Mesothelial cell of epicardium (in vitro differentiated cells): ENCODE data around the gene LOXHD1. TPM values are rescaled to one million over a fixed set of nuclear protein-coding genes. Genes with fewer than 3 reads are reported as not detected.
A peak's percentile ranks its signal among the peaks of the same experiment; 100 is the strongest.

Source experiments
- DNase-seq, 2 experiments: peaks; one replicate each; pipeline ENCODE4 v3.0.0; 2021; ENCODE audit warnings: low spot score in 2 of 2; ENCODE audit not compliant: unreplicated experiment in 2 of 2
- H3K27ac Mint-ChIP-seq: 2 replicates; pipeline ENCODE4 v1.8.0; 2021; ENCODE audit warnings: mixed read lengths
- H3K27me3 Mint-ChIP-seq: 2 replicates; pipeline ENCODE4 v1.8.0; 2021; ENCODE audit warnings: low read depth, mixed read lengths
- H3K36me3 Mint-ChIP-seq: 2 replicates; pipeline ENCODE4 v1.8.0; 2021; ENCODE audit warnings: mixed read lengths
- H3K4me1 Mint-ChIP-seq: 2 replicates; pipeline ENCODE4 v1.8.0; 2021; ENCODE audit warnings: mixed read lengths
- H3K4me3 Mint-ChIP-seq: 2 replicates; pipeline ENCODE4 v1.8.0; 2021; ENCODE audit warnings: mild to moderate bottlenecking, moderate library complexity, mixed read lengths
- H3K9me3 Mint-ChIP-seq: 2 replicates; pipeline ENCODE4 v1.8.0; 2021; ENCODE audit warnings: mixed read lengths
- total RNA-seq: library from RNA; stranded (reverse); gene quantifications from 3 replicates; pipeline ENCODE4 v1.2.1, GENCODE V29; 2021
- TF ChIP-seq, protein P1 (sequence below): fragments of 200-600 bp; sonication (generic); IDR thresholded peaks from one replicate; pipeline ENCODE4 v1.5.0; 2021; ENCODE audit warnings: antibody characterized with exemption; ENCODE audit not compliant: unreplicated experiment

Gene LOXHD1
- total RNA-seq, 1 donor from 2014 or later = 0.07 TPM

DNA sequence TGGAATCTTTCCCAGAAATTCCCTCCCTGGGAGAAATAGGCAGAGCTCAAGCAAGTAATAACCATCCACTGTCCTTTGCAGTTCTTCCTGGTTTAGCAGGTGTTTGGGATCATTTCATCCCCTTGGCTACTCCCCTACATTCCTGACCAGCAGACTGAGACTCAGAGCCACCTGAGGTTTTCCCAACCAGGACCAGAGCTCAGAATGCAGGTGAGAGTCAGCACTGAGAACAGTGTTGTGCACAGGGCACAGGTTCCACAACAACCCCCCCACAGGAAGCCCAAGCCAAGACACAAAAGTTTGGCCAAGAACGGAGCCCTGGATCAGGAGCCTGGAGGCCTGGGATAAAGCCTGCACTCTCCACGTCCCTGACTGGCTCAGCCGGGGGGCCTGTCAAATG is 21.0 kb upstream of the LOXHD1 start:
- H3K4me3 Mint-ChIP-seq = no peak overlapping the region
- no peak overlapping the region for H3K27ac Mint-ChIP-seq
- peaks cover 3% of the 10 kb centered on the region for H3K4me1 Mint-ChIP-seq

DNA sequence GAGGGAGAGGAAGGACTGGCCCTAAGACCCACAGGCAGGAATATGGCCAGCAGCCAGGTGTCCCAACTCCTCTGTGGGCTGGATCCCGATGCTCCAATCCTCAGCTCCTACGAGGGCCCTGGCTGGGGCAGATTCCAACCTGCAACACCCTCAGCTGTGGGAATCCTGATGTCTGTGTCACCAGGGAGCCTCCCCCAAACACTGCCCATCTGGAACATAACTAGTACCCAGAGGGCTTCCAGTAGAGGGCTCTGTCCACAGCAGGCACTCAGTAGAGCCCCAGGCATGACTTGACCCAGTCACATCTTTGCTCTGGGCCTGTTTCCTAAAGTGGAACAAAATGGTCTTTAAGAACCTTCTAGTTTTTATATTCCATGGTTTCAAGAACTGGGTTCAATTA is 20.6 kb upstream of the LOXHD1 start:
- Mint-ChIP-seq H3K4me3 (no peak overlapping the region), H3K9me3 (no peaks in the 10 kb centered on the region), H3K27ac (no peak overlapping the region), H3K4me1 (peaks cover 6% of the 10 kb centered on the region), H3K36me3 (no peaks in the 10 kb centered on the region), H3K27me3 (peaks cover 29% of the 10 kb centered on the region)
- no peak for DNase-seq
- TF ChIP-seq, protein P1, sequence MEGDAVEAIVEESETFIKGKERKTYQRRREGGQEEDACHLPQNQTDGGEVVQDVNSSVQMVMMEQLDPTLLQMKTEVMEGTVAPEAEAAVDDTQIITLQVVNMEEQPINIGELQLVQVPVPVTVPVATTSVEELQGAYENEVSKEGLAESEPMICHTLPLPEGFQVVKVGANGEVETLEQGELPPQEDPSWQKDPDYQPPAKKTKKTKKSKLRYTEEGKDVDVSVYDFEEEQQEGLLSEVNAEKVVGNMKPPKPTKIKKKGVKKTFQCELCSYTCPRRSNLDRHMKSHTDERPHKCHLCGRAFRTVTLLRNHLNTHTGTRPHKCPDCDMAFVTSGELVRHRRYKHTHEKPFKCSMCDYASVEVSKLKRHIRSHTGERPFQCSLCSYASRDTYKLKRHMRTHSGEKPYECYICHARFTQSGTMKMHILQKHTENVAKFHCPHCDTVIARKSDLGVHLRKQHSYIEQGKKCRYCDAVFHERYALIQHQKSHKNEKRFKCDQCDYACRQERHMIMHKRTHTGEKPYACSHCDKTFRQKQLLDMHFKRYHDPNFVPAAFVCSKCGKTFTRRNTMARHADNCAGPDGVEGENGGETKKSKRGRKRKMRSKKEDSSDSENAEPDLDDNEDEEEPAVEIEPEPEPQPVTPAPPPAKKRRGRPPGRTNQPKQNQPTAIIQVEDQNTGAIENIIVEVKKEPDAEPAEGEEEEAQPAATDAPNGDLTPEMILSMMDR = no peak

More for the DNA sequence above, 21.0 kb upstream of the LOXHD1 start:
- no peaks in the 10 kb centered on the region for H3K36me3 Mint-ChIP-seq
- TF ChIP-seq, protein P1 = no peak
- peaks cover 29% of the 10 kb centered on the region for H3K27me3 Mint-ChIP-seq
- no peak for DNase-seq
- no peaks in the 10 kb centered on the region for H3K9me3 Mint-ChIP-seq

DNA sequence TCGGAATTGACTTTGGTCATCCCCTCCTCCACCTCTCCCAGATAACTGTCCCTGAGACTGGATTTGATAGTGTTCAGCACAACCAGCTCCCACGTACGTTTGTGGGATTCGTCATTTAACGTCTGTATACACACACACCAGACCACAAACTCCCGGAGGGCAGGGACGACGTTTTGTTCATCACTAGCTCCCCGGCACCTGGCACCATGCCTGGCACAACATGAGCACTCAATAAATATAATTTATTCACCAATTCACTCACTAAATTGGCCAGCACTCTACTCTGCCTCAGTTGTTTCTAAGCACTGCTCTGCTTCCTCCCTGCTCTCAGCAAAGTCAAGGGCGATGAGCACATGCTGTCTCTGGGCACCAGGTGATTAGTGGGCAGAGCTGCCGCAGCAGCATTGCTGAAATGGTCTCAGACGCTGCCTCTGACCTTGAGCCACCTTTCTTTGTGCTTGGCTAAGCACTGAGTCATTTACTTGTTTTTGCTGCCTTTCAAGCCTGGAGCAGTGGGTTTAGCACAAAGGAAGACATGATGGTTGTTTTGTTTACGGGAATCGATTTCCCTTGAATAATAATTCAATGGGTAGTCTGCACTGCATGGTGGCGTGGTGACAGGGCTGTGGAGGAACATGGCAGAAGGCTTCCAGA is 19.3 kb upstream of the LOXHD1 start:
- TF ChIP-seq, protein P1 = no peak
- Mint-ChIP-seq H3K9me3 (no peaks in the 10 kb centered on the region), H3K27ac (no peak overlapping the region), H3K27me3 (peaks cover 27% of the 10 kb centered on the region), H3K36me3 (no peaks in the 10 kb centered on the region), H3K4me3 (no peak overlapping the region), H3K4me1 (peaks cover 12% of the 10 kb centered on the region)
- no peak for DNase-seq

DNA sequence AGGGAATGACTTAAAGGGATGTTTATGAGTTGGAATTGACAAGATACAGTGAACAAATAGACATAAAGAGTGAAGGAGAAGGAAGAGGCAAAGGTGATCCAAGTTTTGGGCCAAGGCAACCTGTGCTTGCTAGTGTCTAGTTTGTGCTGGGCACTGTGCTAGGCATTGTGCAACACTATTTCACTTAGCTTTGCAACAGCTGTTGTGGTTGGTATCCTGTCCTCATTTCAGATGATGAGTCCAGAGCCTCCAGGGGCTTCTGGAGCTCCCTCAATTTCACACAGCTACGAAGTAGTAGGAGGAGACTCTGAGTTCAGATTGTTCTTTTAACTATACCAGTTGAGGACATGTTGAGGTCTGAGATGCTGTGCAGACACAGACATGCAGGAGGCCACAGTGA is 18.1 kb upstream of the LOXHD1 start:
- TF ChIP-seq, protein P1 = no peak
- no peak overlapping the region for H3K4me3 Mint-ChIP-seq
- H3K36me3 Mint-ChIP-seq = no peaks in the 10 kb centered on the region
- no peaks in the 10 kb centered on the region for H3K9me3 Mint-ChIP-seq
- peaks cover 25% of the 10 kb centered on the region for H3K27me3 Mint-ChIP-seq
- H3K4me1 Mint-ChIP-seq = peaks cover 12% of the 10 kb centered on the region
- no peak overlapping the region for H3K27ac Mint-ChIP-seq
- no peak for DNase-seq

DNA sequence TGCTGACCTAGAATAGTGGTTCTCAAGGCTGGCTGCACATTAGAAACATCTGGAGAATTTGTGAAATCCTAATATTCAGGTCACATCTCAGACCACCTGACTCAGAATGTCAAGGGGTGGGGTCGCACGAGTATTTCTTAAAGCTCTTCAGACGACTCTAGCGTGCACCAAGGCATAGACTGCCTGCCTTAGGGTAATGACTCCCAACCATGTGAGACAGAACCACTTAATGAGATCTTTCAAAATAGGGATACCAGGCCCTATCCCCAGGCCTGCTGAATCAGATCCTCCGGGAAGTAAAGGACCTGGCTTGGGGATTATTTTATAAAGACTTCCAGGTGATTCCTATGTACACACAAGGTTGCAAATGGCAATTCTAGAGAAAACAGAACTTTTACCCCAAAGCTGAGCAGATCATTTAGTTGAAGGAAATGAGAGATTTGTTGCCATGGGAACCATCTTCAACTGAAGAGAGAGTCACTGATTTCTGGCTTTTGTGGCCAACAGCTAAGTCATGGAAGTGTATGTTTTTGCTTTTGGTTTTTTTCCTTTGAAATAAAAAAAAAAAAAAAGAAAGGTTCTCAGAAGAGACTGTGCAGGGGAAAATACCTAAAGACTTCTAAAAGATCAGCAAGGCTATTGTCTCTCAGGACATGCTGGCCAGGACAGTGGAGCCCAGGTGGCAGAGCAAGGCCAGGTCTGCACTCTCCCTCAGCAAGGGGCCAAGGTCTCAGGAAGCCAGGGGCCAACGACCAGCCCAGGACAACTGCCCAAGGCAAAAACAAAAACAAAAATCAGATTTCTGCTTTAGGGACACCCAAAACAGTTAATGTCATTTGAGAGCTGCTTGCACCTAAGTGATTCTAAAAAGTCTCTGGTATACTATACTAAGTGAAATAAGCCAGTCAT is 15.3 kb upstream of the LOXHD1 start:
- no peak overlapping the region for H3K4me3 Mint-ChIP-seq
- H3K9me3 Mint-ChIP-seq = no peaks in the 10 kb centered on the region
- TF ChIP-seq, protein P1 = no peak
- peaks cover 12% of the 10 kb centered on the region for H3K4me1 Mint-ChIP-seq
- DNase-seq = no peak
- H3K27ac Mint-ChIP-seq = peak overlapping the region; percentile 73
- H3K36me3 Mint-ChIP-seq = no peaks in the 10 kb centered on the region
- peaks cover 29% of the 10 kb centered on the region for H3K27me3 Mint-ChIP-seq
